Measurements from ENCODE around the gene TMEM167B. TPM values are rescaled to one million over a fixed set of nuclear protein-coding genes. Genes with fewer than 3 reads are reported as not detected.

TMEM167B gene
- total RNA-seq, 1 experiment from 2014 or later, result 18.1 TPM

GRCh38 chr1:109133815-109134214, 43.3 kb downstream of the TMEM167B start:
- TF ChIP-seq CTCF (IDR thresholded peaks at IDR 0.05) (no peak), SIN3A (IDR thresholded peaks at IDR 0.05; ENCODE audit: borderline replicate concordance, insufficient read depth, low read depth, low read length) (no peak), TCF7L2 (IDR thresholded peaks at IDR 0.05; ENCODE audit: low read depth, low read length) (no peak), POLR2AphosphoS5 (IDR thresholded peaks at IDR 0.05; ENCODE audit: low read depth, low read length) (no peak), REST (IDR thresholded peaks at IDR 0.05; ENCODE audit: insufficient read depth in 1 of 2, low read depth in 2 of 2, low read length in 1 of 2) (no peak)
- CTCF ChIA-PET, result no interaction called here
- intact Hi-C loops (cut with micrococcal nuclease; ENCODE audit: unreplicated experiment), result no loop called here
- Histone ChIP-seq H3K27me3 (ENCODE audit: control insufficient read depth, insufficient read depth, low read length) (no peaks in the 10 kb centered on the region), H3K4me1 (ENCODE audit: control insufficient read depth, insufficient read depth, low read length) (no peaks in the 10 kb centered on the region), H3K36me3 (ENCODE audit: control insufficient read depth, insufficient read depth, low read length) (no peaks in the 10 kb centered on the region), H3K27ac (ENCODE audit: low read length) (no peak overlapping the region), H3K4me3 (ENCODE audit: low read depth in 2 of 2, low read length in 2 of 2) (no peak overlapping the region), H3K9me3 (ENCODE audit: control insufficient read depth, insufficient read depth, low read depth, low read length) (no peaks in the 10 kb centered on the region)
- in situ Hi-C loops (cut with HindIII; ENCODE audit: low pct_unique_long_range_greater_than_20kb, low sequenced_read_pairs), result no loop called here
- ATAC-seq (no peak), DNase-seq (ENCODE audit: low read depth, low spot score) (no peak)
- BruUV-seq (replicated peaks), result no TSS peak
- POLR2A ChIA-PET, result no interaction called here

- Histone ChIP-seq H3K4me1 (ENCODE audit: control insufficient read depth, insufficient read depth, low read length) (no peaks in the 10 kb centered on the region), H3K4me3 (ENCODE audit: low read depth in 2 of 2, low read length in 2 of 2) (no peak overlapping the region), H3K27ac (ENCODE audit: low read length) (no peak overlapping the region), H3K9me3 (ENCODE audit: control insufficient read depth, insufficient read depth, low read depth, low read length) (no peaks in the 10 kb centered on the region), H3K36me3 (ENCODE audit: control insufficient read depth, insufficient read depth, low read length) (no peaks in the 10 kb centered on the region), H3K27me3 (ENCODE audit: control insufficient read depth, insufficient read depth, low read length) (no peaks in the 10 kb centered on the region)
- ChIA-PET POLR2A (no interaction called here), CTCF (no interaction called here)
- ATAC-seq (no peak), DNase-seq (ENCODE audit: low read depth, low spot score) (no peak)
- no peak for TF ChIP-seq TCF7L2 (IDR thresholded peaks at IDR 0.05; ENCODE audit: low read depth, low read length)
- TF ChIP-seq REST (IDR thresholded peaks at IDR 0.05; ENCODE audit: insufficient read depth in 1 of 2, low read depth in 2 of 2, low read length in 1 of 2), result no peak
- TF ChIP-seq POLR2AphosphoS5 (IDR thresholded peaks at IDR 0.05; ENCODE audit: low read depth, low read length), result no peak
- no peak for TF ChIP-seq SIN3A (IDR thresholded peaks at IDR 0.05; ENCODE audit: borderline replicate concordance, insufficient read depth, low read depth, low read length)
- no peak for TF ChIP-seq CTCF (IDR thresholded peaks at IDR 0.05)
- intact Hi-C loops (cut with micrococcal nuclease; ENCODE audit: unreplicated experiment), result no loop called here
- no TSS peak for BruUV-seq (replicated peaks)
- in situ Hi-C loops (cut with HindIII; ENCODE audit: low pct_unique_long_range_greater_than_20kb, low sequenced_read_pairs), result no loop called here
Measured at GRCh38 chr1:109134423-109134822, 43.9 kb downstream of the TMEM167B start.
